Activated CD4-positive, alpha-beta T cell treated with anti-CD3 and anti-CD28 coated beads, Interleukin-2, Interleukin-6, amounts not matched to agents 100 ng/mL and 50 ng/mL, durations not matched to agents 16 hours and 8 hours (primary cell): ENCODE data around the gene CRYL1.

Source experiments
- DNase-seq: peaks from one replicate; pipeline ENCODE4 v3.0.0-alpha.2; 2020

The CRYL1 gene

DNA sequence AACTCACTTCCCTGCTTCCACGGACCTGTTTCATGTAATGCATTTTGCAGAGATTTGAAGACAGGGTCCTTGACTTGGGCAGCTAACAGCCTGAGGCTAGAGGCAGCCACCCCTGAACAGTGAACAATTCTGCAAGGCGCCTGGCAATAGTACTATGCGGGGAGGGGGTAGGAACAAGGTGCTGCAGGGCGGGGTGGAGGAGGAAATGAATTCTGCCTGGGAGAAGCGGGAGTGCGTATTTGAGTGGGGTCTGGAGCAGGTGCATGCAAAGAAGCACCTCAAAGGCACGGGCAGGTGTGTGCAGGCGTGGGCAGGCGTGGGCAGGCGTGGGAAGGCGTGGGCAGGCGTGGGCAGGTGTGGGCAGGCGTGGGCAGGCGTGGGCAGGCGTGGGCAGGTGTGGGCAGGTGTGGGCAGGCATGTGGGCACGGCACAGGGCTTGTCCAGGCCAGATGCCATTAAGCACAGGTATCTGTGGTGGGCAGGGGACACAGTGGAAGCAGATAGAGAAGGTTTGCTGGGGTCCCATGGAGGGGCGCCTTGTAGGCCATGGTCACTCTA lies 163.1 kb downstream of the CRYL1 start:
- no peak for DNase-seq

DNA sequence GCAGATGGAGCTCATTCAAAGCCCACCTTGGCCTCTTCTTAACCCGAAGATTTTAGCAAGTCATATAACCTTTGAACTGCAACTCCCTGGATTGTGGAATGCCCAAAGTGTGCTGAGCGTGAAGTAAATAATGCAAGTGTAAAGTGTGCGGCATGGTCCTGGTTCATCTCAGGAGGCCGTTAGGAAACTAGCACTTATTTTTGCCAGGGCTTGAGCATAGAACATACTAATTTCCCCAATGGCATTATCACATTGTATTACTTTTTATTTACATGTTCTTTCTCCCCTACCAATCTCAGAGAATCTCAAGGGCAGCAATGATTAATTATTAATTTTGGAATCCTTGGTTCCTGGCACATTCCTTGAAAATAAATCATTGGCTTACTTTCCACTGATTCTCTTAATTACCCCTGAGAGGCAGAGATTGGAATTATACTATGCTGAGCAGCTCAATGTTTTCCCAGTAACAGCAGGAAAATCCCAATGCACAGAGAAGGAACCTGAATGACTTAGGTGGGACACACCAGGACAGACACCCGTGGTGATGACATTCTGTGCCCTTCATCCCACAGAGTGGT lies 164.7 kb downstream of the CRYL1 start:
- DNase-seq = no peak

- no peak for DNase-seq
Observed at GRCh38 chr13:20360041-20360491, 165.6 kb downstream of the CRYL1 start.

GRCh38 chr13:20359335-20359734 lies 166.3 kb downstream of the CRYL1 start:
- DNase-seq = peak; percentile 61

DNA sequence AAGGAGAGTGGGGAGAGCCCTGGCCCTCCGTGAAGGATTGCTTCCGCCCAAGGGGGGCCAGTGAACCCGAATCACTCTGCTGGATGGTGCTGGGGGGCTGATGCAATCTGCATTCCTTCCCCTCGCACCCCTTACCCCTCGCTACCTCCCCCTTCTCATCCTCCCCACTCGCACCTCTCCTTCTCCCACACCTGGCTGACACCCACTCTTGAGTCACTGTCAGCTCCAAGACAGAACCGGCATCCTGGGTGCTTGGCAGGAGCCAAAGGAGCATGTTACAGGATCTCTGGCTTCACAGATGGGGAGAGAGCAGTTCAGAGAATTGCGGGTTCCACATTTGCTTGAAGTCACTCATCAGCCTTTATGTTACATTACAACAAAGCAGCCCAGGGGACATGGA lies 167.6 kb downstream of the CRYL1 start:
- DNase-seq = no peak

DNA sequence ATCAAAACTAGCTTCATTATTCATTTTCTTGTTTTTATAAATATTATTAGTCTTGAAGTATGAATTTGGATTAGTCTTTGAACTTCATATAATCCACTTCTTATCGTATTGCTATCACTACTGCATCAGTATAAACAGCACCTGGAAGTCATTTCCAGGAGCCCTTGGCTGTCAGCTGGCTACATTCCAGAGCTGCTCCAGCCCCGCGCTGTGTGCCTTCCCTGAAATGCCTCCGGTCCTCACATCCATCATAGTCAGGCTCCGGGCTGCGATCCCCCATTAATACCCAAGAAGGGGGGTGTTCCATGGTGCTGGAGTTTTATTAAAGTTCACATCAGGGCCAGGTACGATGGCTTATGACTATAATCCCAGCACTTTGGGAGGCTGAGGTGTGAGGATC lies 169.2 kb downstream of the CRYL1 start:
- DNase-seq = no peak

DNA sequence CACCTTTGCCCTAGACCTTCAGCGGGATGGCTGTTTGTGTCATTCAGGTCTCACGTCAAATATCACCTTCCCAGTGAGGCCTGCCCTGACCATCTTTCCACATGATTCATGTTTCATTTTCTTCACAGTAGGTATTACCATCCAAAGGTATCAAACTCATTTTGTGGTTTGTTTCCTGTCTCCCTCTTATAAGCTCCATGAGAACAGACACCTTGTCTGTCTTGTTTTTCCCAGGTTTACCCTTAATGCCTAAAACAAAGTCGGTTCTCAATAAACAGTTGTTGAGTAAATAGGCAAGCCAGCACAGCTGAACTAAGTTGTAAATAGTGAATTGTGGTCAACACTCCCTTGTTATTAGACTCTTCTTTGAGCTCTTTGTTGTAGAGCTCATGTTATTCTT lies 170.9 kb downstream of the CRYL1 start:
- no peak for DNase-seq

GRCh38 chr13:20353973-20354372 lies 171.7 kb downstream of the CRYL1 start:
- peak; percentile 24 for DNase-seq
